GM10847 (cell line): ENCODE results near the gene TMEM238L.

Source experiments
- POLR2A ChIP-seq: IDR thresholded peaks from 2 replicates; pipeline ENCODE4 v1.6.1; 2011; ENCODE audit not compliant: insufficient read length; ENCODE audit errors: extremely low read depth

TMEM238L gene

DNA sequence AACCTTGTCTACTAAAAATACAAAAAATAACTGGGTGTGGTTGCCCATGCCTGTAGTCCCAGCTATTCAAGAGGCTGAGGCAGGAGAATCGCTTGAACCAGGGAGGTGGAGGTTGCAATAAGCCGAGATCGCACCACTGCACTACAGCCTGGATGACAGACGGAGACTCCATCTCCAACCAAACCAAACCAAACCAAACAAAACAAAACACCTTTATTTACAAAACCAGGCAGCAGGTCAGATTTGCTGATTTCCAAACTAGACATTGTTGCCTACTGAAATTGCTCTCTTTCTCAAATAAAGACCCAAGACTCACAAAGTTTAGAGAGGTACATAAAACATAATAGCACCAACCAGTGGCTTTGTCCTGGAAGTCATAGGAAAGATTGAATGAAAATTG lies 5.7 kb upstream of the TMEM238L start:
- no peak for TF ChIP-seq POLR2A

DNA sequence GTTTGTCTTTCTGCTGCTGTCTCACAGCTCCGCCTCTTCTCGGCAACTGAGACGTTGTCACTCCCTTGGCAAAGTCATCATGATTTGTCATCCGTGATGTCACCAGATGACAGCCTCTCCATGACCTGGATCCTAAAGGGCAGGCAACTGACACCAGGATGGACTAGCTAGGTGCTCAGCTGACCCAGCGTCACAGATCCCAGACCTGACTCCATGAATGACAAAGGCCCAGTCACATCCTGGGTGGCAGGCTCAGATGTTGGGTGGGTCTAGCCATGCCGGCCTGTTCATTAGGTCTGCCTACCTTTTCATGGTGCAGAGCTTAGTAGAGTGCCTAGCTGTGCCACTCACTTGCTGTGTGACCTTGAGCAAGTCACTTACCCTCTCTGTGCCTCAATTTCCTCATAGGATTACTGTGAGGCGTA lies 3.8 kb upstream of the TMEM238L start:
- TF ChIP-seq POLR2A, result no peak

DNA sequence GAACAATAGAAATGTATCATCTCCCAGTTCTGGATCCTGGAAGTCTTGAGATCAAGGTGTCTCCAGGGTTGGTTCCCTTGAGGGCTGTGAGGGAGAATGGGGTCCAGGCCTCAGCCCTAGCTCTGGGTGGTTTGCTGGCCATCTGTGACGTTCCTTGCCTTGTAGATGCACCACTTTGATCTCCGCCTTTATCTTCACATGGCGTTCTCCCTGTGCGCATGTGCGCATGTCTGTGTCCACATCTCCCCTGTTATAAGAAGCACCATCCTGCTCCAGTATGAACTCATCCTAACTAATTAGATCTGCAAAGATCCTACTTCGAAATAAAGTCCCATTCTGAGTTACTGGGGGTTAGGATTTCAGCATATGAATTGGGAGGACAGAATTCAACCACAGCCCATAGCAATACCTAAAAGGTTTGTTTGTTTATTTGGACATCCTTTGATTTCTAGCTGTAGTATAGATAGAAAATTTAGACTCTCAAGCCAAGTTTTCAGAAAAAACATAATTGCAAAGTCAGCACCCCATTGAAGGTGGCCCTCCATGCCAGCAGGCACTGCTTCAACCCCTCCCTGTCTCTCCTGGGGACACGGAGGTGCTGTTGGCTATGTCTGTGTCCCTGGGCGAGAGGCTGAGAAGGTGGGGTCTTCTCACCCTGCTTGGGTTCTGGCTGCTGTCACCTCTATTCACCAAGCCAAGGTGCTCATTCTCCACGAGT lies 2.8 kb upstream of the TMEM238L start:
- TF ChIP-seq POLR2A, result no peak

DNA sequence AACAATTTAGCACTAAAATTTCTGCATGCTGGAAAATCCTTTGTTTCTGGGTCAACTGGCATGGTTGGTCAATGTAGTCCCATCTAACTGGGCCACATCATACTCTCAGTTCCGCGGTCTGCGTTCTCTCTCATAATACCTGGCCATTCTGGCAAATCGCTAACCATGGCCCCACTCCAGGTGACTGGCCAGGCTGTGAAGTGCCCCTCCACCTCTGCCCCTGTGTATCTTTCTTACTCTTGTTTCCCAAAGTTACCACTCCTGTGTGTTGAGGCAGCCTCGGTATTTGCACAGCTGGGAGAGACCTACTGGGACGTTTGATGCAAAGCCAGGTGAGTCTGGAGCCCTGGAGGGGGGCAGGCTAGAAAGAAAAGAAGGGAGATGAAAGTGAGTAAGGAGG lies 2.0 kb upstream of the TMEM238L start:
- TF ChIP-seq POLR2A, result no peak

DNA sequence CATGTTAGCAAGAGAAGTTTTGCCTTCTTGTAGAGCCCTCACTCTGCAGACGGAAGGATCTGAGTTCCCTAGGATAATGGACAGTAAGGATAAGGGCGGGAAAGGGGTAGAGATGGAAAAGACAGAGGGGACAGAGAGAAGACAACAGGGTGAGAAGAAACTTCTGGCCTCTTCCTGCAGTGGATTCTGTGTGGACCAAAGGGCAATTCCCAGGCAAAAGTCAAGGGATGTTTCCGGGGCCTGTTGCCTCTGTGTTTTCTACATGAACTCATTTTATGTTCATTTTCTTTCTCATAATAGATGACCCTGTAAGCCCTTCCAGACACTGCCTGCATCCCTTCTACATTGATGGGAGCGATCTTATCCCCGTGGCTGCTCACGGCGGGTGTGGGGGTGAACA lies 647 bp upstream of the TMEM238L start:
- TF ChIP-seq POLR2A, result no peak

DNA sequence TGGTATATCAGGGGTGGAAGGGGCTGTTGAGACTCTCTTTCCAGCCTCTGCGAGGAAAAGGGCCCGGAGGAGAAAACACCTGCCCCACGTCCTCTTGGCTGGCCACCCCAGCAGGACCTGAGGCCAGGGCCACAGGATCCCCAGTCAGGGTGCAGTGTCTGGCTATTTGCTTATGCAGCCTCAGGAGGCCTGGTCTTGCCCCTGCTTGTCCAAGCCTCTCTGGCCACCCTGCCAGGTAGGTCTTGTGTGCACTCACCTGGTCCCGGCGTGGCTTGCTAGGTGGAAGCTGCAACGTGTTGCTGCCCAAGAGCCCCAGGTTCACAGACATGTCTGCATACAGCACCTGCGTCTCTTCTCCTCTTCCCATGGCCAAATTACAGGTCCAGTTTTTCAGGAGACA lies 549 bp downstream of the TMEM238L start:
- no peak for TF ChIP-seq POLR2A

DNA sequence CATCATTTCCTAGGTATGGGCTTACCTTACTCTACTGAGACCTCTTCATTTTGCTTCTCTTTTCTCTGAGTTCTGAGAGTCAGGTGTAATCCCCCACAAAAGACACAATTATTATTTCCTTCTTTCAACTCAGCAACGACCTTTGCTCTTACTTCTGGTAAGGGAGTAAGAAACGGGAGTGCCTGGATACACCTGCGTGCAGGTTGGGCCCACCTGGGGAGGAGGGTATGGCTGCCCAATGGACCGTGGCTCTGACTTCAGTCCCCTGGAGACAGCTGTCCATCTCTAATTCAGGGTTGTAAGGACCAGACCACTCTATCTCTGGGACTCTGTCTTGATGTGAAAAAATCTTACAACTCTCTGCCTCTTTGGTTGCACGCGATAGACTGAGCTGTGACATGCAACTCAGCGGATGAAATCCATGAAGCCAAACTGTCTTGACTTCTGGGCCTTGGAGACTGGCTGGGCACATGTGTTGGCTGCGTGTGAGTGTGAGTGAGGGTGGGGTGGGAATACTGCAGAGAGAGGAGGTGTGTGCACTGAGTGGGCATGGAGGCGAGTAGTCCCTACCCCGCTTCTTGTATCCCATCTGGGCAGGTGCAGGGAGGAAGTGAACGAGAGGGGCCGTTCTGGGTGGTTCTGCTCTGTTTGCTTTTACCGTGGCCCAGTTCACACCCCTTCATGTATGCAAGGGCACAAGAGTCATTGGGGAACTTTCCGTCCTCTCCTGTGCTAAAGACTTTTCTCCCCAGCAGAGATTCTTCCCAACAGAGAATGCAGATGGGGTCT lies 1.2 kb downstream of the TMEM238L start:
- TF ChIP-seq POLR2A, result no peak

DNA sequence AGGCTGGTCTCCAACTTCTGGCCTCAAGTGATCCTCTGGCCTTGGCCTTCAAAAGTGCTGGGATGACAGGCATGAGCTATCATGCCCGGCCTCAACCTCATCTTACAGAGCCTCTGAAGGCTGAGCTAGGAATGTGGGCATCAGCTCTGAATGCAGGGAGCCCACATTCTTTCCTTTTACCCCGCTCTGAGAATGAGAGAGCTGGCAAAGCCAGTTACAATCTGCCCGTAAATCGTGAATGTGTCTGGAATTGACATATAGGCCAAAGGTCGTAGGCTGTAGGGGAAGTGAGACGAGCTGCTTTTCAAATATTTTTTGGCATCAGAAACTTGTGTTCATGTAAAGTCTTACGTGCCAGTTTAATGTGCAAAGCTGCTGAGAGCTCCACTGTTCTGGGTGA lies 4.5 kb downstream of the TMEM238L start:
- no peak for TF ChIP-seq POLR2A

DNA sequence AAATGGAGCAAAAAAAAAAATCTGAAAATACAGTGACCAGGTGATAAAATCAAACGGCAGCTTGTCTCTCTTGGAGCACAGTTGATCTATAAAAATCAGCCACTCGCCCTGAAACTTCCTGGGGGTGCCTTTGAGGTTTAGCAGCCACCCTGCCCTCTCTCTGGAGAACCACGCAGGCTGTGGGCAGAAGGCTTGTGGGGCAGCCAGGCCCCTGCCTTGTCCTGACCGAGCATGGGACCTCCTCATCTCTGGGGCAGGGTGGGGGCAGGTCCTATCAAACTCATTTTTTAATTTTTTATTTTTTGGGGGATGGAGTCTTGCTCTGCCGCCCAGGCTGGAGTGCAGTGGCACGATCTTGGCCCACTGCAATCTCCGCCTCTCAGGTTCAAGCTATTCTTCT lies 5.0 kb downstream of the TMEM238L start:
- TF ChIP-seq POLR2A, result no peak

DNA sequence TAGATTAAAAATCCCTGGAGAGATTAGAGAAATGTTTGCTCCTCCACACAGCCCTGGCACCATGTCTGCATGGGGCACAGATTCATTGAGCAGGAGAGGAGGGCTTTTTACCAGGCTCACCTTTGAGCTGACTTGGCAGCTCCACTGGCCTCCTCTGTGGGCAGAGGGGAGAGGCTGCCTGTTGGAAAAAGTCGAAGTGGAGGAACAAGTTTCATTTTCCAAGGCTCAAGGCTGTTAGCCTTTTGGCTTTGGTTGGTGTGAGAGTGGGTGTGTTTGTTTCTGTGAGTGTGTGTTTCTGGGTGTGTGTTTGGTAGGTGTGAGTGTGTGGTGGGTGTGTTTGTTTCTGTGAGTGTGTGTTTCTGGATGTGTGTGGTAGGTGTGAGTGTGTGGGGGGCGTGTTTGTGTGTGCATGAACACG lies 5.6 kb downstream of the TMEM238L start:
- no peak for TF ChIP-seq POLR2A

DNA sequence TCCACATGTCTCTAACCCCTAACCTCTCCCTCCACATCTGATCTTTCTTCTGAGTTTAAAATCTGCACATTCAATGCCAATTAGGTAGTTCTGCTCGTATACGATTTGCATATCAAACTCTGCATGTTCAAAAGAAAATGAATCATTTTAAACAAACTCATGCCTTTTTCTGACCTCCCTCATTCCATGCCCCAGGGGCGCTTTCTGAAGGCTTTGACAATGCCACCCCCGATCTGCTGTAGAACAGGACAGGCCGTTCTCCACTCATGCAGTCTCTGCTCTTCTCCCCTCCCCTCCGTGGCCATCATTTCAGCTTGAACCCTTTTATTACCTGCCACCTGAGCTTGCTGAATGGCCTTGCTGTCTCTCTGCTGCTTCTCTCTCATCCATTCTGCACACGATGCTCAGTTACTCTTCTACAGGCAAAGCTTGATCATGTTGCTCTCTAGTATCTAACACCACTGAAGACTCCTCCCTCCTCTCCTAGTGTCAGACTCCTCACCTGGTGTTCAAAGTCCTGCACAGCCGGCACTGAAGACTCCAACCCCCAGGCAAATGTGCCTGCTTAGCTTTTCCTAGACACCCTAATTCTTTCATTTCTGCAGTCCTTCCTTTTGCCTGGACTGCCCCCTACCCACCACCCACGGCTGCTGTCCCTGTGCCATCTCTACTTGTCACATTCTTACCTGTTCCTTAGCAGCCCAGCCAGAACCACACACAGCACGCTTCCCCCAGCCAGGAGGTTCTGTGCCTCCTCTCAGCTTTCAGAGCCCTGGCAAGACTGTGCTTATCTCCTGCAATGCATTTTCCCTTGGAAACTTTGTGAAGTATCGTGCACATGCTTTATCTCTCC lies 6.2 kb downstream of the TMEM238L start:
- TF ChIP-seq POLR2A, result no peak

DNA sequence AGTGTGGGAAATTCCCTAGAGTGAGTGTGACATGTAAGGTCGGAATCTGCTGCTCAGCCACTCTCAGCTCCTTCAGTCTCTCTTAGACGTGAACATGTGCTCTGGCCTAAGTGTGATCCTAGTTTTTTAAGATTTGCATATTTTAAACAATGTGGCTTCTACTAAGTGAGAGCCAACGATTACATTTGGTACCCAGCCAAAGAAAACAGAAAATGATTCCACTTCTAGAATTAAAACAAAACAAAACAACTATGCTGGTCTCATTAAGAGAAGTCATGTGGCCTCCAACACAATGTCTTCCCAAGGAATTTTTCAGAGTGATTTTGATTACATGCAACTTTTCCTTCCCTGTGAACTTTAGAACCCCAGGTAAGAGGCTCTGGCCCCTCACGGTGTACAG lies 10.1 kb downstream of the TMEM238L start:
- TF ChIP-seq POLR2A, result no peak

DNA sequence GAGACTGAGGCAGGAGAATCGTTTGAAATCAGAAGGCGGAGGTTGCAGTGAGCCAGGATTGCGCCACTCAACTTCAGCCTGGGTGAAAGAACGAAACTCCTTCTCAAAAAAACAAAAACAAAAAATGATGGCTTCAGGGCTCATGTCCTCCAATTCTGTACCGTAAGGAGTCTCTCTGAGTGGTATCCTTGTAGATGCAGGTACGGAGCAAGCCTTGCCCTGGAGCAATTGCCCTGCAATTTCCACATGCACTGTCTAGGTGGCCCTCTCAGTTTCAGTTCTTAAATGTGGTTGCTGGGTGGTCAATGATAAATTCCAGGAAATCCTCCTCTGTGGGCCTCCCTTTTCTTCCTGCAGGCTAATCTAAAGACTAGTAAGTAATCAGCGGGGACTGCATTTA lies 10.6 kb downstream of the TMEM238L start:
- TF ChIP-seq POLR2A, result no peak

DNA sequence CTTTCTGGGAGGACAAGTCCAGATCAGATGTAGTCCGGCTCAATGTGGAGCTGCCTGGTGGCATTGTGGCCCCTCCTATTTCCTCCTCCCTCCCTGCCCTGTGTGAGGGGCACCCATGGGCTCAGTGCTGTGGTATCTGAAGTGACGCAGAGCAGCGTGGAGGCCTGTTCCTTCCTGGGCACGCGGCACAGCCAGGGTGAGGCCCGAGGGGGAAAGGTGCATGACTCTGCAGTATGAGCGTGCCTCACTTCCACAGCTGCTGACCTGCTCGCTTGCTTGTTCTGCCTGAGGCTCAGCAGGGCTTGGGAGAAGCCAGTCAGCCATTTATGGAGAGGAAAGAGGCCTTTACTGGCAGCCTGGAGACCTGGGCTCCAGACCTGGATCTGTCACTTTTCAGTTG lies 11.7 kb downstream of the TMEM238L start:
- TF ChIP-seq POLR2A, result no peak

DNA sequence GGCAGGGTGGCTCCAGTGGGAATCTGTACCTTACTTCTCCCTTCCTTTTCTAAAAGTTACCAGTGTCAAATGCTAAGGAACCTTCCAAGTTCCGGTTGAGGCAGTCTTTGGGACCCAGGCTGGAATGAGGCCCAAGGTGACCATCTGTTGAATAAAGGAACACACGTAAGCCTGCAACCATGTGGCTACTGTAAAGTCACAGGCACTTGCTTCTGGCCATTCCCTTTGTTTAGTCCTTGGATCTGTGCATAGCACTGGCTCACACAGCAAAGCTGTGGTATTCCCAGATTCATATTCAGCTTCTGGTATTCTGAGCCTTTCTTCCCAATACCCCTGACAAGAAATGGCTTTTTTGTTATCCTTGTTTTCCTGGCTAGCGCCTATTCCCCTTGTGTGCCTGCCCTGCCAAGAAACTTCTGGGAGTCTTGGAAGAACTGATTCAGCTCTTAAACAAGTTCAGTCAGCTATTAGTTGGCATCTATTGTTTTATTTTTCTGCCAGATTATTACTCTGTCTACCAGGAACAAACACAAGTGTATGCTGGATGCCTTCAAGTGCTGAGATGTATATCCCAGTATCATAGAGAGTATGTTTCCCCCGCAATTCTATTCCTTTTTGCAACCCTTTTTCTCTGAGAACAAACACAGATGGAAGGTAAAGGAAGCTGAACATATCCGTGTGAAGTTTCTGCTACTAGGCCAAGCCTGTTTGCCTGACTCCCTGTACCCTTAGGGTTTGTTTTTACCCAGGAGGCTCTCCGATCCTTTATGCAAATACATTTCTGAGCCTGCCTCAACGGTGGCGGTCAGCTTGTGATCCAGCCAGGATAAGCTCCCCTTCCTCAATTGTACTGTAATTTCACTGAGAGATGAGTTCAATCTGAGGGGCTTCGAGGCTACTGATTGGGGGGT lies 13.2 kb downstream of the TMEM238L start:
- no peak for TF ChIP-seq POLR2A

DNA sequence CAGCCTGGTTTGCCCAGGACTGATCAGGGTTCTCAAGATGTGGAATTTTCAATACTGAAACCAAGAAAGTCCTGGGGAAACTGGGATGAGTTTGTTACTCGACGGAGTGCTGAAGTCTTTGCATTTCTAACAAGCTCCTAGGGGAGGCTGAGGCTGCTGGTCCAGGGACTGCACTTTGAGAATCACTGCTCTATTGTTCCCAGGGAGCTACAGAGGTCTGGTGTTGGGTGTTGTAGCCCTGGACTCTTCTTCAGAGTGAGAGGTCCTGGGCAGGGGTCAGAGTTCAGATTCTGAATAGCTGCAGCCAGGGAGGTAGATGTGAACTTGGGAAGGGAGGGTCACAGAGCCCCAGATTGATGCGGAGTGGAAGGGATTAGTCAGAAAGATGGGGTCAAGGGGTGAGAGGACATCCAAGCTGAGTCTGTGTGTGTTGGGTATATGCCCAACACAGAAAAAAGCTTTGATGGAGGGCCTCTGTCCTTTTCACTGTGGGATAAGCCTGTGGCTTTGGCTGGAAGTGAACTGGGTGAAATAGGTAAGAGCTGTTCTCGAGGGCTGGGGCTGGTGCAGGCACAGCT lies 14.1 kb downstream of the TMEM238L start:
- TF ChIP-seq POLR2A, result no peak
